Measurements from ENCODE around the gene ACP6. TPM values are rescaled to one million over a fixed set of nuclear protein-coding genes. Genes with fewer than 3 reads are reported as not detected.
"Not testable (repeated sequence)": the region's sequence is repeated elsewhere in the genome, so short reads cannot be mapped to it uniquely, and the experiment has no call there.

Gene ACP6
- total RNA-seq, 3 donors from 2014 or later = 20.8 to 22.6 (median 22.3) TPM

DNA sequence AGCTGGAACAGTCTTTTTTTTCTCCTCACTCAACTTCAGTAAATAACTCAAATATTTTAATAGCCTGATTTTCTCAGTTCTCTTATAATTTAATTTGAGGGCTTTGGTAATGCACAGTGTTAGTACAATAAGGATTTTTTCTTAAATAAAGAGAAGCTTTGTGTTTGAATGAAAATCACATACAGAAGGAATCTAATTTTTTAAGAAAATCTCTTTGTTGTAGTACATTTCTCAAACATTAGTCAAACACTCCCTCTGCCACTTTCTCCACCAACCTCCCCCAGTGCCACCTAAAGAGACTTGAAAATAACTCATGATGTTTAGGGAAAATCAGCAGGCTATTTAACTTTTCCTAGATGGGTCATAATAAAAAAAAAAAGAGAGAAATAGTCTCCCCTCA lies 42.3 kb upstream of the ACP6 start:
- TF ChIP-seq, protein P1, sequence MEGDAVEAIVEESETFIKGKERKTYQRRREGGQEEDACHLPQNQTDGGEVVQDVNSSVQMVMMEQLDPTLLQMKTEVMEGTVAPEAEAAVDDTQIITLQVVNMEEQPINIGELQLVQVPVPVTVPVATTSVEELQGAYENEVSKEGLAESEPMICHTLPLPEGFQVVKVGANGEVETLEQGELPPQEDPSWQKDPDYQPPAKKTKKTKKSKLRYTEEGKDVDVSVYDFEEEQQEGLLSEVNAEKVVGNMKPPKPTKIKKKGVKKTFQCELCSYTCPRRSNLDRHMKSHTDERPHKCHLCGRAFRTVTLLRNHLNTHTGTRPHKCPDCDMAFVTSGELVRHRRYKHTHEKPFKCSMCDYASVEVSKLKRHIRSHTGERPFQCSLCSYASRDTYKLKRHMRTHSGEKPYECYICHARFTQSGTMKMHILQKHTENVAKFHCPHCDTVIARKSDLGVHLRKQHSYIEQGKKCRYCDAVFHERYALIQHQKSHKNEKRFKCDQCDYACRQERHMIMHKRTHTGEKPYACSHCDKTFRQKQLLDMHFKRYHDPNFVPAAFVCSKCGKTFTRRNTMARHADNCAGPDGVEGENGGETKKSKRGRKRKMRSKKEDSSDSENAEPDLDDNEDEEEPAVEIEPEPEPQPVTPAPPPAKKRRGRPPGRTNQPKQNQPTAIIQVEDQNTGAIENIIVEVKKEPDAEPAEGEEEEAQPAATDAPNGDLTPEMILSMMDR (IDR thresholded peaks at IDR 0.05) = no peak
- Histone ChIP-seq H3K36me3 (ENCODE audit: low read depth) (no peaks in the 10 kb centered on the region), H3K4me3 (no peak overlapping the region), H3K9me3 (no peaks in the 10 kb centered on the region), H3K4me1 (ENCODE audit: low read depth) (no peaks in the 10 kb centered on the region)
- no peak for DNase-seq
- intact Hi-C loops (cut with DNase I, micrococcal nuclease) = no loop called here
- ATAC-seq = no peak

DNA sequence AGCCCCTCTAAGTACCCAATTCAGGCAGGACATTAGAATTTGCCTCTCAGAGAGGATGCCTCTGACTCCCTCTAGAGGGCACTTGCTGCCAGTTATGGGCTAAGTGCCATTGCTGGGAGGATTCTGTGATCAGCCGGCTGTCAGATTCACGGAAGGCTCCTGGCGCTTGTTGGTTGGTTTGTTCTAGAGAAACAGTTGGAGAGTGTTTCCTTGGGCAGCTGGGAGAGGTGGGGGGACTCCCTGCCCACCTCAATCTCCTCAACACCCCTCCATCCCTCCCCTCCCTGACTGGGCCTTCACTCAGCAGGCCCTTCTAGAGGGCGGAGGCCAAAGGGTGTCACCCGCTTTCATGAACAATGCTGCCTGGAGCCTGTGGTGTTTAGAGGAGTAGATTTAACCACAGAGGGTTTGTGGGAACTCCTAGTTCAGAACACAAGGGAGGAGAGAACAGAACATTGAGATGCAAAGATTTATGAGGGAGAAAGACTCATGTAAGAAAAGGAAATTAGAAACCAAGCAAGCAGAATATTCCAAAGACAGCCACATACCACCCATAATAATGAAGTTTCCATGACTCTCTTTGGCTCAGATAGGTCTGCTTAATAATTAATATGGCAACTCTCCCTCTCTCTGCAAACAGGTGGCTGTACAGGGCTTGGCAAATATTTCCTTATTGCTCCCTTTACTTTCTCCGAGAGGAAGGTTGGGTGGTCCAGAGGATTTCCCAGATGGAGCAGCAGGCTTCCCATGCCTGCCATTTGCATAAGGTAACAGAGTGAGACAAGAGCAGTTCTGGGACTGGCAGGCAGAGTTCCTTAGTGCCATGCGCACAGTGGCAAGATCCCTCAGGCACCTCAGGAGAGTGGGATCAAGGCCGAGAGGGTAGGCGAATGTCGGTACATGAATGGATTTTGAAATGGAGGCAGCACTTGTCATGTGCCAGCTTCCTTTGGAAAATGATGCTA lies 30.0 kb upstream of the ACP6 start:
- ATAC-seq = peak; percentile 93
- Histone ChIP-seq H3K36me3 (ENCODE audit: low read depth) (no peaks in the 10 kb centered on the region), H3K4me3 (no peak overlapping the region), H3K9me3 (no peaks in the 10 kb centered on the region), H3K4me1 (ENCODE audit: low read depth) (no peaks in the 10 kb centered on the region)
- intact Hi-C loops (cut with DNase I, micrococcal nuclease) = no loop called here
- peak in 2 of 3 donors; percentile 51 to 81 for DNase-seq
- TF ChIP-seq, protein P1 (IDR thresholded peaks at IDR 0.05) = peak; percentile 57

DNA sequence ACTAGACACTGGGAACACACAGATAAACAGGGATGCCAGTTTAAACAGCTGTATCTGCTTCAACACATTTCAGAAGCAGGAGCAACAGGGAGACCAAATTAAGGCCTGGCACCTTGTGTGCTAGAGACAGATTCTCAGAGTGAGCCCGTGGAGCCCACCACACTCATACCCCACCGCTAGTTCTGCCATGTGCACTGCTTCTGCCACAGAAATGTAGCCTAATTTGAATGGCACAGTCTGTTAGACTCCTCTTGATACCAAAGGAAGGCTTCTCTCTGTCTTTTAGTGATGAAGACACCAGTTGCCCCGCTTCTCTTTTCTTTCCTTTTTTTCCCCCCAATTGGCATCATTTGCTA lies 29.3 kb upstream of the ACP6 start:
- intact Hi-C loops (cut with DNase I, micrococcal nuclease) = no loop called here
- TF ChIP-seq, protein P1 (IDR thresholded peaks at IDR 0.05) = no peak
- Histone ChIP-seq H3K36me3 (ENCODE audit: low read depth) (no peaks in the 10 kb centered on the region), H3K4me1 (ENCODE audit: low read depth) (no peaks in the 10 kb centered on the region), H3K9me3 (no peaks in the 10 kb centered on the region), H3K4me3 (no peak overlapping the region)
- DNase-seq = no peak
- ATAC-seq = no peak

DNA sequence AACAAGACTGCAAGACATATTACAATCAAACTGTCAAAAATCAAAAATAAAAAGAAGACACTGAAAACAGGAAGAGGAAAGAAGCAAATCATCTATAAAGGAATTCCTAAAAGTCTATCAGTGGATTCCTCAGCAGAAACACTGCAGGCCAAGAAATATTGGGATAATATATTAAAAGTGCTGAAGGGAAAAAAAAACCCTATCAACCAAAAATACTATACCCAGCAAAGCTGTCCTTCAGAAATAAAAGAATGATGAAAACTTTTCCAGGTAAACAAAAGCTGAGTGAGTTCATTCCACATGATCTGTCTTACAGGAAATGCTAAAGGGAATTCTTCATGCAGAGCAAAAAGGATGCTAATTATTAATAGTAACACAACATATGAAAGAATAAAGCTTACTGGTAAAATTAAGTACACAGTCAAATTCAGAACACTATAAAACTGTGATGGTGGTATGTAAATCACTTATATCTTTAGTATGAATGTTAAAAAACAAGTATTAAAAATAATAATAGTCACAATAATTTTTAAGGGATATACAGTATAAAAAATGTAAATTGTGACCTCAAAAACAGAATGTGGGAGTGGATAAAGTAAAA lies 12.9 kb upstream of the ACP6 start:
- no peaks in the 10 kb centered on the region for H3K4me1 ChIP-seq (ENCODE audit: low read depth)

DNA sequence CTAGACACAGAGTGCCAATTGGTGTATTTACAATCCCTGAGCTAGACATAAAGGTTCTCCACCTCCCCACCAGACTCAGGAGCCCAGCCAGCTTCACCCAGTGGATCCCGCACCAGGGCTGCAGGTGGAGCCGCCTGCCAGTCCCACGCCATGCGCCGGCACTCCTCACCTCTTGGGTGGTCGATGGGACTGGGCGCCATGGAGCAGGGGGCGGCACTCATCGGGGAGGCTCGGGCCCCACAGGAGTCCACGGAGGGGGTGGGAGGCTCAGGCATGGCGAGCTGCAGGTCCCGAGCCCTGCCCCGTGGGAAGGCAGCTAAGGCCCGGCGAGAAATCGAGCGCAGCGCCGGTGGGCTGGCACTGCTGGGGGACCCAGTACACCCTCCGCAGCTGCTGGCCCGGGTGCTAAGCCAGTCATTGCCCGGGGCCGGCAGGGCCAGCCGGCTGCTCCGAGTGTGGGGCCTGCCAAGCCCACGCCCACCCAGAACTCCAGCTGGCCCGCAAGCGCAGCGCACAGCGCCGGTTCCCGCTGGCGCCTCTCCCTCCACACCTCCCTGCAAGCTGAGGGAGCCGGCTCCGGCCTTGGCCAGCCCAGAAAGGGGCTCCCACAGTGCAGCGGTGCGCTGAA lies 10.4 kb upstream of the ACP6 start:
- H3K4me1 ChIP-seq (ENCODE audit: low read depth); H3K36me3 ChIP-seq (ENCODE audit: low read depth); H3K4me3 ChIP-seq; DNase-seq; ATAC-seq; intact Hi-C loops (cut with DNase I, micrococcal nuclease): not testable (repeated sequence)
- H3K9me3 ChIP-seq = peaks cover 21% of the 10 kb centered on the region

More for the DNA sequence above, 12.9 kb upstream of the ACP6 start:
- Histone ChIP-seq H3K9me3 (peaks cover 15% of the 10 kb centered on the region), H3K4me3 (no peak overlapping the region), H3K36me3 (ENCODE audit: low read depth) (no peaks in the 10 kb centered on the region)
- TF ChIP-seq, protein P1 (IDR thresholded peaks at IDR 0.05) = no peak
- ATAC-seq (no peak), DNase-seq (no peak)
- intact Hi-C loops (cut with DNase I, micrococcal nuclease) = no loop called here

DNA sequence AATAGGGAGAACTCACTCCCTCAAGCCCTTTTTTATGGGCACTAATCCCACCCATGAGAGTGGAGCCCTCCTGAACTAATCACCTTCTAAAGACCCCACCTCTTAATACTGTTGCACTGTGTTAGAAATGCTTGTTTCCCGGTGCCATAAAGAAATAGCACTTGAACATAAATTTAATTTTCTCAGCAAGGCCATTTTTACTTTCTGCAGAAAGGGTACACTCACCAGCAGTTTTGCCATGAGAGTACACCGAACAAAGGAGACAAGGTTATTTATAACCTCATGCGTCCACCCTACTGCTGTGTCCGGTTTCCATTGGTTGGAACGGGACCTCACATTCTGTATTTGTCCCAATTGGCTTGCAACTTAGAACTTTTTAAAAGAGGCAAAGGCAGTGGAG lies 7.4 kb upstream of the ACP6 start:
- H3K9me3 ChIP-seq = peaks cover 14% of the 10 kb centered on the region
- DNase-seq; H3K4me3 ChIP-seq; ATAC-seq; H3K4me1 ChIP-seq (ENCODE audit: low read depth); intact Hi-C loops (cut with DNase I, micrococcal nuclease); H3K36me3 ChIP-seq (ENCODE audit: low read depth): not testable (repeated sequence)

All from mucosa of descending colon (tissue), 3 donors.